Measurements from ENCODE around the gene NBPF4.
A peak's percentile ranks its signal among the peaks of the same experiment; 100 is the strongest.
"Not testable (repeated sequence)": the region's sequence is repeated elsewhere in the genome, so short reads cannot be mapped to it uniquely, and the experiment has no call there.

The NBPF4 gene

DNA sequence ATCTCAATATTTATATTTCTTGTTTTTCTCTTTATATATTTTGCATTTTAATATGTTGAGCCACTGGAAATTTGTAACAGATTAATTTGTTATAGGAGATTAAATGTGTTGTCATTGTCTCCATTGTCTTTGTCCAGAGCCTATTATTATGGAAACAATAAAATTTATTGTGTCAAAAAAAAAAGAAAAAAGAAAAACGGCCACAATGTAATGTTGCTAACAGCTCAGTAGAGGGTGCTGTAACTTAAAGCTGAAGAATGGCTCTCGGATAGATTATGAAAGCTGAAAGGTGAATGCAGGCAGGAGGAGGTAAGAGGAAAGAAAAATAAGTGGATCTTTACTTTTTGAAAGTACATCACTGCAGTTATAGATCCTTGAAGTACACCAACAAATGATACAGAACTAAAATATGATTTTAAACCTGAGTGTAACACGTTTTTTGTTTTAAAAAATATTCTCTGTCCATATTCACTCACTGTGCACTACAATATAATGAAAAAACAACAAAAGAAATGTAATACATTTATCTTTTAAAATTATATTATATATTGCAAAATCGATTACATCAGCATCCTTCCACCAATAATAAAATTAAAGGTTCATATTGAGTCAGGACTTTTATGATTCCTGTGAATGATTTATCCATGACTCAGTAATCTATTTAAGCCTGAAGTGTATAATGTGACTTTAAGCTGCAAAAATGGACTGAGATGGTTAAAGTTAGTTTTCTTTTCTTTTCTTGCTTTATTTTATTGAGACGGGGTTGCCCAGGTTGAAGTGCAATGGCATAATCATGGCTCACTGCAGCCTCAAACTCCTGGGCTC, 29.0 kb downstream of the NBPF4 start:
- TF ChIP-seq, protein P1, sequence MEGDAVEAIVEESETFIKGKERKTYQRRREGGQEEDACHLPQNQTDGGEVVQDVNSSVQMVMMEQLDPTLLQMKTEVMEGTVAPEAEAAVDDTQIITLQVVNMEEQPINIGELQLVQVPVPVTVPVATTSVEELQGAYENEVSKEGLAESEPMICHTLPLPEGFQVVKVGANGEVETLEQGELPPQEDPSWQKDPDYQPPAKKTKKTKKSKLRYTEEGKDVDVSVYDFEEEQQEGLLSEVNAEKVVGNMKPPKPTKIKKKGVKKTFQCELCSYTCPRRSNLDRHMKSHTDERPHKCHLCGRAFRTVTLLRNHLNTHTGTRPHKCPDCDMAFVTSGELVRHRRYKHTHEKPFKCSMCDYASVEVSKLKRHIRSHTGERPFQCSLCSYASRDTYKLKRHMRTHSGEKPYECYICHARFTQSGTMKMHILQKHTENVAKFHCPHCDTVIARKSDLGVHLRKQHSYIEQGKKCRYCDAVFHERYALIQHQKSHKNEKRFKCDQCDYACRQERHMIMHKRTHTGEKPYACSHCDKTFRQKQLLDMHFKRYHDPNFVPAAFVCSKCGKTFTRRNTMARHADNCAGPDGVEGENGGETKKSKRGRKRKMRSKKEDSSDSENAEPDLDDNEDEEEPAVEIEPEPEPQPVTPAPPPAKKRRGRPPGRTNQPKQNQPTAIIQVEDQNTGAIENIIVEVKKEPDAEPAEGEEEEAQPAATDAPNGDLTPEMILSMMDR (IDR thresholded peaks at IDR 0.05; ENCODE audit: low read depth, low read length, missing control alignments), result peak; percentile 37
- DNase-seq (ENCODE audit: low read depth); H3K4me3 ChIP-seq (ENCODE audit: low read depth, low read length): not testable (repeated sequence)

DNA sequence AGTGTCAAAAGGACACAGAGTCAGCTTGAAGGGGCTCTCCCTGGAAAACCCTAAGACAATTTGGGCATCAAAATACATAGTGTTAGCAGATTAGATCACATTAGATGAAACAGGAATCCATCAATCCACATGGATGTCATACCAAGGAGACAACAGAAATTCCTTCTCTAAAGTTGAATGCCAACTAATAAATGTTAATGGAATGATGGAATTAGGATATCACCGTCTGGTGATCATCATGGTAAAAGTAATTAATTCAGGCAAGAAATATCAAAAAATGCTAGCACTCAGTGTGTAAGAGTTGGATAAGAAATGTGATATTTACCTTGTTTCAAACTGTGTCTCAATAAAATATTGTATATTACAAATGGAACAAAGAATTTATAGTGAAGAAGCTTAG, 32.9 kb downstream of the NBPF4 start:
- H3K4me3 ChIP-seq (ENCODE audit: low read depth, low read length), result no peak overlapping the region
- DNase-seq (ENCODE audit: low read depth), result no peak
- TF ChIP-seq, protein P1 (IDR thresholded peaks at IDR 0.05; ENCODE audit: low read depth, low read length, missing control alignments), result no peak

DNA sequence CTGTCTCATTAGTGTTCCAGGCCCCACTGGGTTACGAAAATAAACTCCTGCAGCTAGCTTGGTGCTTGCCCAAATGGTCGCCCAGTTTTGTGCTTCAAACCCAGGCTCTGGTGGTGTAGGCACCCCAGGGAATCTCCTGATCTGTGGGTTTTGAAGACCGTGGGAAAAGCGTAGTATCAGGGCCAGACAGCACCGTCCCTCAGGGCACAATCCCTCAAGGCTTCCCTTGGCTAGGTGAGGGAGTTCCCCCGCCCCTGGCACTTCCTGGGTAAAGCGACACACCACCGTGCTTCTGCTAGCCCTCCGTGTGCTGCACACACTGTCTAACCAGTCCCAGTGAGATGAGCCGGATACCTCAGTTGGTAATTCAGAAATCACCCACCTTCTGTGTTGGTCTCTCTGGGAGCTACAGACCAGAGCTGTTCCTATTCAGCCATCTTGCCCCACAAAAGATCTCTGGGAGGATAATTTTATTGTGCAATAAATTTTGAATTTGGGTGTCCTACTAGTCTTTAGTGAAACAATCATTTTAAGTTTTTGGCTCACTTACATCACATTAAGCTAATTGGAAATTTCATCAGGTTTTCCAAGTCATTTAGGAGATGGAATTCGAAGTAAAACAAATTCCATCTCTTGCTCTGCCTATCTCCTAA, 34.3 kb downstream of the NBPF4 start:
- TF ChIP-seq, protein P1 (IDR thresholded peaks at IDR 0.05; ENCODE audit: low read depth, low read length, missing control alignments), result no peak
- no peak for DNase-seq (ENCODE audit: low read depth)
- no peak overlapping the region for H3K4me3 ChIP-seq (ENCODE audit: low read depth, low read length)

DNA sequence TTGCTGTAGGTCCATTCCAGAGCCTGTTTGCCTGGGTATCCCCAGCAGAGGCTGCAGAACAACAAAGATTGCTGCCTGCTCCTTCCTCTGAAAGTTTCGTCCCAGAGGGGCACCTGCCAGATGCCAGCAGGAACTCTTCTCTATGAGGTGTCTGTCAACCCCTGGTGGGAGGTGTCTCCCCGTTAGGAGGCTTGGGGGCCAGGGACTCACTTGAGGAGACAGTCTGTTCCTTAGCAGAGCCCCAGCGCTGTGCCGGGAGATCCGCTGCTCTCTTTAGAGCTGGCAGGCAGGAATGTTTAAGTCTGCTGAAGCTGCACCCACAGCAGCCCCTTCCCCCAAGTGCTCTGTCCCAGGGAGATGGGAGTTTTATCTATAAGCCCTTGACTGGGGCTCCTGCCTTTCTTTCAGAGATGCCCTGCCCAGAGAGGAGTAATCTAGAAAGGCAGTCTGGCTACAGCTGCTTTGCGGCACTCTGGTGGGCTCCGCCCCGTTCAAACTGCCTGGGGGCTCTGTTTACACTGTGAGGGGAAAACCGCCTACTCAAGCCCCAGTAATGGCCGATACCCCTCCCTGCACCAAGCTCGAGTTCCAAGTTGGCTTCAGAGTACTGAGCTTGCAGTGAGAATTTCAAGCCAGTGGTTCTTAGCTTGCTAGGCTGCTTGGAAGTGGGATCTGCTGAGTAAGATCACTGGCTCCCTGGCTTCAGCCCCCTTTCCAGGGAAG, 35.0 kb downstream of the NBPF4 start:
- no peak for DNase-seq (ENCODE audit: low read depth)
- TF ChIP-seq, protein P1 (IDR thresholded peaks at IDR 0.05; ENCODE audit: low read depth, low read length, missing control alignments), result no peak
- no peak overlapping the region for H3K4me3 ChIP-seq (ENCODE audit: low read depth, low read length)

DNA sequence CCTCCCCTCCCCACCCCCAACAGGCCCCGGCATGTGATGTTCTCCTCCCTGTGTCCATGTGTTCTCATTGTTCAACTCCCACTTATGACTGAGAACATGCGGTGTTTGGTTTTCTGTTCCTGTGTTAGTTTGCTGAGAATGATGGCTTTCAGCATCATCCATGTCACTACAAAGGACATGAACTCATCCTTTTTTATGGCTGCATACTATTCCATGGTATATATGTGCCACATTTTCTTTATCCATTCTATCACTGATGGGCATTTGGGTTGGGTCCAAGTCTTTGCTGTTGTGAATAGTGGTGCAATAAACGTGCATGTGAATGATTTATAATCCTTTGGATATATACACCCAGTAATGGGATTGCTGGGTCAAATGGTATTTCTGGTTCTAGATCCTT, 40.3 kb downstream of the NBPF4 start:
- DNase-seq (ENCODE audit: low read depth); H3K4me3 ChIP-seq (ENCODE audit: low read depth, low read length): not testable (repeated sequence)

DNA sequence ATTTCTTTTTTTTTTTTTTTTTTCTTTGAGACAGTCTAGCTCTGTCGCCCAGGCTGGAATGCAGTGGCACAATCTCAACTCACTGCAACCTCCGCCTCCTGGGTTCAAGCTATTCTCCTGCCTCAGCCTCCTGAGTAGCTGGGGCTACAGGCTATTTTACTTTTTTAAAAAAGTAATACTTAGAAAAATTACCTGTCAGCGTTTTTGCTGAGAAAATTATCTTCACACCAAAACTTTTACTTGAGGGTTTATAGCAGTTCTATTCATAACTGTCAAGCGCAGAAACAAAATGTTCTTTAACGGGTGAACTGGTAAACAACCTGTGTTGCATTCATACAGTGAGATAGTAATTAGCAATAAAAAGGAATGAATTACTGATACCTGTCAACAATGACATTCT, 42.2 kb downstream of the NBPF4 start:
- TF ChIP-seq, protein P1 (IDR thresholded peaks at IDR 0.05; ENCODE audit: low read depth, low read length, missing control alignments), result no peak
- DNase-seq (ENCODE audit: low read depth), result no peak

DNA sequence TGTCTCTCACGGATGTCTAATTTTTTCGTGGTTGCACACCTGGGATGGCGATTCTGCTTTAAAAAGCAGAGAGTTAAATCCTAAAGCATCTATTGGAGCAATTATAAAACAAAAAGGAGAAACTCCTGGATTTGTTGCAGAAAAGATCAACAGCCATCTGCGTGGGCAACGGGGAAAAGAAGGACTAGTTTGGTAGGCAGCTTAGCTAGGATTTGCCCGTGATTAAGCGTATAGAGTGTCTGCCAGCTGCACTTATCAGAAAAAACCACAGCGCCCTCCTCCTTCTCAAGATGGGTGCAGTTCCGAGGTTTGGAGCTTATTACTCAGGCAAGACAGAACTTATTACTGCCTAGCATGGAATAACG, 43.2 kb downstream of the NBPF4 start:
- TF ChIP-seq, protein P1 (IDR thresholded peaks at IDR 0.05; ENCODE audit: low read depth, low read length, missing control alignments), result peak; percentile 20
- peak overlapping the region; percentile 54 for H3K4me3 ChIP-seq (ENCODE audit: low read depth, low read length)
- no peak for DNase-seq (ENCODE audit: low read depth)

More for the DNA sequence above, 42.2 kb downstream of the NBPF4 start:
- H3K4me3 ChIP-seq (ENCODE audit: low read depth, low read length), result no peak overlapping the region

All from GM12864 (cell line).